Hepatocyte (in vitro differentiated cells): ENCODE data around the gene NSUN4. TPM values are rescaled to one million over a fixed set of nuclear protein-coding genes. Genes with fewer than 3 reads are reported as not detected.
"Not testable (repeated sequence)": the region's sequence is repeated elsewhere in the genome, so short reads cannot be mapped to it uniquely, and the experiment has no call there.

Experiments
- DNase-seq: peaks from one replicate; pipeline ENCODE4 v3.0.0-alpha.2; 2016; ENCODE audit warnings: low spot score
- H2AFZ ChIP-seq: fragments of 200-600 bp; sonication (generic); 2 replicates; pipeline ENCODE4 v1.6.0; 2016; ENCODE audit warnings: antibody characterized with exemption, mild to moderate bottlenecking
- H3K27ac ChIP-seq: fragments of 200-600 bp; sonication (generic); 2 replicates; pipeline ENCODE4 v1.5.1; 2016; ENCODE audit warnings: mild to moderate bottlenecking
- H3K27me3 ChIP-seq: fragments of 200-600 bp; sonication (generic); 2 replicates; pipeline ENCODE4 v1.6.1; 2016
- H3K36me3 ChIP-seq: fragments of 200-600 bp; sonication (generic); replicated peaks from 2 replicates; pipeline ENCODE4 v1.5.1; 2016; ENCODE audit warnings: low read depth; ENCODE audit not compliant: insufficient read depth
- H3K4me1 ChIP-seq: fragments of 200-600 bp; sonication (generic); 2 replicates; pipeline ENCODE4 v1.5.1; 2016; ENCODE audit warnings: mild to moderate bottlenecking, moderate library complexity; ENCODE audit not compliant: insufficient read depth
- H3K4me2 ChIP-seq: fragments of 200-600 bp; sonication (generic); 2 replicates; pipeline ENCODE4 v1.6.0; 2016
- H3K4me3 ChIP-seq: fragments of 200-600 bp; sonication (generic); 2 replicates; pipeline ENCODE4 v1.5.1; 2016; ENCODE audit warnings: mild to moderate bottlenecking
- H3K79me2 ChIP-seq: fragments of 200-600 bp; sonication (generic); 2 replicates; pipeline ENCODE4 v1.6.0; 2017; ENCODE audit warnings: mild to moderate bottlenecking
- H3K9me2 ChIP-seq: fragments of 200-600 bp; sonication (generic); replicated peaks from 2 replicates; pipeline ENCODE4 v1.6.0; 2017; ENCODE audit warnings: mild to moderate bottlenecking; ENCODE audit not compliant: insufficient read depth
- H3K9me3 ChIP-seq: fragments of 200-600 bp; sonication (generic); 2 replicates; pipeline ENCODE4 v1.5.1; 2016; ENCODE audit warnings: low read depth, mild to moderate bottlenecking
- H4K20me1 ChIP-seq: fragments of 200-600 bp; sonication (generic); 2 replicates; pipeline ENCODE4 v1.6.0; 2016; ENCODE audit warnings: mild to moderate bottlenecking; ENCODE audit not compliant: insufficient read depth, poor library complexity, severe bottlenecking
- CTCF ChIP-seq: fragments of 200-600 bp; sonication (generic); IDR thresholded peaks from 2 replicates; pipeline ENCODE4 v1.5.1; 2016; ENCODE audit warnings: antibody characterized with exemption, mild to moderate bottlenecking; ENCODE audit not compliant: poor library complexity
- EZH2 ChIP-seq: fragments of 200-600 bp; sonication (generic); IDR thresholded peaks from 2 replicates; pipeline ENCODE4 v1.6.1; 2016; ENCODE audit warnings: antibody characterized with exemption, mild to moderate bottlenecking, borderline replicate concordance
- EZH2phosphoT487 ChIP-seq: fragments of 200-600 bp; sonication (generic); IDR thresholded peaks from one replicate; pipeline ENCODE4 v1.6.1; 2018; ENCODE audit warnings: antibody characterized with exemption, mild to moderate bottlenecking, low read depth, moderate library complexity; ENCODE audit not compliant: unreplicated experiment, severe bottlenecking
- WGBS: methylation state at CpG from one replicate; pipeline ENCODE4 v1.1.6; 2016; ENCODE audit warnings: low lambda C conversion rate; ENCODE audit errors: missing lambda C conversion rate; 5-methylcytosine and 5-hydroxymethylcytosine counted together
- polyA plus RNA-seq: library from polyadenylated mRNA; unstranded; fragments of >200 nt; fragmentation: Nextera tagmentation; extraction: Ambion mirVana; gene quantifications from 2 replicates; pipeline ENCODE4 v1.2.1, GENCODE V29; 2016
- total RNA-seq: library from RNA; depleted of rRNA; stranded (reverse); fragments of >200 nt; gene quantifications from 2 replicates; pipeline ENCODE4 v1.2.3, GENCODE V29; 2014

NSUN4 gene
- total and polyA plus RNA-seq, 2 experiments from 2014 or later = 20.5 to 21.2 TPM

DNA sequence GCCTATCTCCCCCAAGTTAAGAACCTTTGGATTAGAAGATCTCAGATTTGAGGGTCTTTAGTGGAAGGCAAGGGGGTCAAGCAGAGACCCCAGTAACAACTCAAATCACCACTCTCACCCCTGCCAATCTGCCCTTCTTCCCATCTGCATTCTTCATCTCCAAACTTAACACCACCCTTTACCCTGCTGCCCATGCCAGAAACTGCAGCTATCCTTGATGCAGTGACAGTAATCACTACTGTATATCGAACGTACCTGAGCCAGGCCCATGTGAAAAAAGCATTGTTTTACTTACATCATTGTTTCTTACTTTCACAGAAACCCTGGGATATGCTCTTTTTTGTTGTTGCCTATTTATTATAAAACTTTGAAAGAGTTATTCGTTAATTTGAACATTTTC lies 26.5 kb downstream of the NSUN4 start:
- Histone ChIP-seq H3K36me3 (no peaks in the 10 kb centered on the region), H4K20me1 (no peaks in the 10 kb centered on the region), H3K4me1 (no peaks in the 10 kb centered on the region), H3K4me3 (no peak overlapping the region), H2AFZ (no peak overlapping the region), H3K27me3 (no peaks in the 10 kb centered on the region), H3K9me2 (no peaks in the 10 kb centered on the region), H3K27ac (no peak overlapping the region), H3K9me3 (no peaks in the 10 kb centered on the region), H3K4me2 (no peak overlapping the region), H3K79me2 (no peaks in the 10 kb centered on the region)
- TF ChIP-seq EZH2 (no peak), CTCF (no peak), EZH2phosphoT487 (no peak)
- DNase-seq = no peak
- 94% methylated on average over 3 of the region's 3 CpGs for WGBS

GRCh38 chr1:46367701-46368100 lies 27.1 kb downstream of the NSUN4 start:
- DNase-seq, H2AFZ ChIP-seq, H3K27me3 ChIP-seq, H4K20me1 ChIP-seq, H3K27ac ChIP-seq, H3K9me2 ChIP-seq, H3K4me1 ChIP-seq, H3K36me3 ChIP-seq, H3K79me2 ChIP-seq, H3K4me2 ChIP-seq, H3K9me3 ChIP-seq, H3K4me3 ChIP-seq: not testable (repeated sequence)
- WGBS = 91% methylated on average over 8 of the region's 8 CpGs

DNA sequence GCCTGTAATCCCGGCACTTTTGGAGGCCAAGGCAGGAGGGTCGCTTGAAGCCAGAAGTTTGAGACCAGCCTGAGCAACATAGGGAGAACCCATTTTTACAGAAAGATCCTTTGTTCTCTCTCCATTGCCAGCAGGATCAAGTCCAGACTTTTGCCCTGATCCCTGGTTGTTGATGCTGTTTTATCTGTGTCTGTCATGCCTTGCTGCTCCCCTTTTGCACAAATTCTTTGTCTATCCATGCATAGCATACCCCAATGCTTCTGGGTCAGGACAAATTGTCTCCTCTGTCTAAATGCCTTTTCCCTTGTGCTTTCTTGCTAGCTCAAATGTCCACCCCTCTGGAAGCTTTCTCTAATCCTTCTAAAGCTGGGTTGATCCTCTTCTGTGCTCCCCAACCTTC lies 28.2 kb downstream of the NSUN4 start:
- Histone ChIP-seq H3K4me3 (no peak overlapping the region), H3K4me1 (no peaks in the 10 kb centered on the region), H2AFZ (no peak overlapping the region), H3K9me2 (no peaks in the 10 kb centered on the region), H3K36me3 (no peaks in the 10 kb centered on the region), H3K27ac (no peak overlapping the region), H3K27me3 (no peaks in the 10 kb centered on the region), H3K4me2 (no peak overlapping the region), H3K9me3 (no peaks in the 10 kb centered on the region), H4K20me1 (no peaks in the 10 kb centered on the region), H3K79me2 (no peaks in the 10 kb centered on the region)
- DNase-seq = no peak
- 94% methylated on average over 2 of the region's 2 CpGs for WGBS
- TF ChIP-seq CTCF = no peak
- no peak for TF ChIP-seq EZH2
- no peak for TF ChIP-seq EZH2phosphoT487

GRCh38 chr1:46369542-46370213 lies 29.1 kb downstream of the NSUN4 start:
- H4K20me1 ChIP-seq = no peaks in the 10 kb centered on the region
- H3K36me3 ChIP-seq = no peaks in the 10 kb centered on the region
- no peak for TF ChIP-seq CTCF
- no peak for TF ChIP-seq EZH2phosphoT487
- no peak for TF ChIP-seq EZH2
- no peaks in the 10 kb centered on the region for H3K4me1 ChIP-seq
- H3K27me3 ChIP-seq = no peaks in the 10 kb centered on the region
- no peaks in the 10 kb centered on the region for H3K9me3 ChIP-seq
- WGBS = 63% methylated on average over 4 of the region's 4 CpGs
- no peaks in the 10 kb centered on the region for H3K9me2 ChIP-seq
- peak overlapping the region; percentile 28 for H3K27ac ChIP-seq
- no peak overlapping the region for H3K4me3 ChIP-seq
- H2AFZ ChIP-seq = no peak overlapping the region
- no peak for DNase-seq
- peak overlapping the region; percentile 27 for H3K4me2 ChIP-seq
- H3K79me2 ChIP-seq = no peaks in the 10 kb centered on the region
